AG10803 (cell line): ENCODE results near the gene ZC3H15.
"Not testable (repeated sequence)": the region's sequence is repeated elsewhere in the genome, so short reads cannot be mapped to it uniquely, and the experiment has no call there.

Experiments
- DNase-seq: peaks from one replicate; pipeline ENCODE4 v3.0.0; 2010; ENCODE audit warnings: low read depth
- H3K4me3 ChIP-seq: 2 replicates; pipeline ENCODE4 v1.5.1; 2011; ENCODE audit warnings: mild to moderate bottlenecking, low read length, control low read depth
- CTCF ChIP-seq: conservative IDR thresholded peaks from 2 replicates; pipeline ENCODE4 v1.5.1; 2011; ENCODE audit warnings: mild to moderate bottlenecking, low read length, control low read depth, inconsistent platforms

The ZC3H15 gene

GRCh38 chr2:186485871-186486650 is at the start of gene ZC3H15:
TSS of gene ZC3H15 (plus strand) at chr2:186486260. CDS start at chr2:186486383, 123 bp downstream.
- H3K4me3 ChIP-seq, result peak within 1 kb of the TSS; percentile 89
- peak; percentile 98 for DNase-seq
- no peak for TF ChIP-seq CTCF

GRCh38 chr2:186437719-186438118 is 48.3 kb upstream of the ZC3H15 start:
- H3K4me3 ChIP-seq, result no peak overlapping the region
- no peak for DNase-seq
- no peak for TF ChIP-seq CTCF

- DNase-seq, H3K4me3 ChIP-seq: not testable (repeated sequence)
Observed at GRCh38 chr2:186439673-186440095, 46.4 kb upstream of the ZC3H15 start.

GRCh38 chr2:186440506-186440905 is 45.6 kb upstream of the ZC3H15 start:
- no peak for TF ChIP-seq CTCF
- no peak overlapping the region for H3K4me3 ChIP-seq
- no peak for DNase-seq

GRCh38 chr2:186442885-186443284 is 43.2 kb upstream of the ZC3H15 start:
- no peak overlapping the region for H3K4me3 ChIP-seq
- TF ChIP-seq CTCF, result no peak
- DNase-seq, result peak; percentile 2

- no peak for DNase-seq
- H3K4me3 ChIP-seq, result no peak overlapping the region
- no peak for TF ChIP-seq CTCF
Observed at GRCh38 chr2:186443851-186444250, 42.2 kb upstream of the ZC3H15 start.

- H3K4me3 ChIP-seq, result no peak overlapping the region
- no peak for DNase-seq
- no peak for TF ChIP-seq CTCF
Observed at GRCh38 chr2:186445506-186445905, 40.6 kb upstream of the ZC3H15 start.

- TF ChIP-seq CTCF, result no peak
- H3K4me3 ChIP-seq, result no peak overlapping the region
- no peak for DNase-seq
Observed at GRCh38 chr2:186455613-186456012, 30.4 kb upstream of the ZC3H15 start.
